ENCODE measurements around the gene MAMDC4.
A peak's percentile ranks its signal among the peaks of the same experiment; 100 is the strongest.

The MAMDC4 gene

DNA sequence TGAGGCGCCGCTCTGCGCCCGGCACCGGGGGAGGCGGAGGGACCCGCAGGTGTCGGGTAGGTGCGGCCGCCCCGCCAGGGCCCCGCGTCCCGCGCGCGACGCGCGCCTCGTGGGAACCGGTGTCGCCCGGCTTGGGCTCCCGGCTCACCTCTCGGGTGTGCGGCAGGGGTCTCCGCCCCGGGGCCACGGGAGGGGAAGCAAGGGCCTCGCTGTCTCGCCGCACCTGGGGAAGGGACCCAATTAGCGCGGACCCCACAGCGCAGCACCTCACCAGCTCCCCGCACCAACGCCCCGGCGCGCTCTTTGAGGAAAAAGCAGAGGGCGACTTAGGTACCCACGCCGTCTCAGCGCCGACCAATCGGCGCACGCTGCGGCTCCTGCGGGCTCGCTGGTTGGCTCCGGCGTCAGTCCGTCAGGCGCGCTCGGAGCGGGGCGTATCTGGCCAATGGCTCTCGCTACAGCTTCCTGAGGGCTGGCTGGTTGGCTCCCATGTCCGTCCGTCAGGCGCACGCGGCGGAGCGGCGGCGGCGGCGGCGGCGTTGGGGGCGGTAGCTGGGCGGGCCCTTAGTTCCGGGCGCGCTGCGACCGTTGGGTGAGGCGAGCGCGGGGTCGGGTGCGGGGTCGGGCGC lies 33.9 kb downstream of the MAMDC4 start, which contains the start of gene TRAF2:
TSS of gene TRAF2 (plus strand) at position 567 of the 629 bp plus-strand sequence. CDS start 12,225 bp downstream, outside the sequence.
- peaks cover 15% of the 10 kb centered on the region for H3K36me3 ChIP-seq (ENCODE audit: low read depth)
- ATAC-seq (ENCODE audit: low read depth) (peak; percentile 96), DNase-seq (ENCODE audit: low spot score) (peak; percentile 97)
- no peaks in the 10 kb centered on the region for H3K27me3 ChIP-seq (ENCODE audit: insufficient read depth, poor library complexity, severe bottlenecking)
- peak within 1 kb of the TSS; percentile 68 for H3K27ac ChIP-seq (ENCODE audit: poor library complexity, severe bottlenecking)
- H3K9me3 ChIP-seq (ENCODE audit: severe bottlenecking), result no peaks in the 10 kb centered on the region
- peak within 1 kb of the TSS; percentile 62 for H3K4me3 ChIP-seq (ENCODE audit: severe bottlenecking)
- TF ChIP-seq CTCF (IDR thresholded peaks at IDR 0.05; ENCODE audit: poor library complexity, severe bottlenecking), result no peak
- H3K4me1 ChIP-seq (ENCODE audit: insufficient read depth, poor library complexity, severe bottlenecking), result no peaks in the 10 kb centered on the region

- peaks cover 23% of the 10 kb centered on the region for H3K36me3 ChIP-seq (ENCODE audit: low read depth)
- H3K4me1 ChIP-seq (ENCODE audit: insufficient read depth, poor library complexity, severe bottlenecking), result no peaks in the 10 kb centered on the region
- no peaks in the 10 kb centered on the region for H3K27me3 ChIP-seq (ENCODE audit: insufficient read depth, poor library complexity, severe bottlenecking)
- ATAC-seq (ENCODE audit: low read depth) (no peak), DNase-seq (ENCODE audit: low spot score) (no peak)
- H3K27ac ChIP-seq (ENCODE audit: poor library complexity, severe bottlenecking), result peak overlapping the region; percentile 68
- no peak for TF ChIP-seq CTCF (IDR thresholded peaks at IDR 0.05; ENCODE audit: poor library complexity, severe bottlenecking)
- no peaks in the 10 kb centered on the region for H3K9me3 ChIP-seq (ENCODE audit: severe bottlenecking)
- H3K4me3 ChIP-seq (ENCODE audit: severe bottlenecking), result peak overlapping the region; percentile 62
Measured at GRCh38 chr9:136886610-136887597, 34.8 kb downstream of the MAMDC4 start.

- ATAC-seq (ENCODE audit: low read depth), result no peak
- H3K27me3 ChIP-seq (ENCODE audit: insufficient read depth, poor library complexity, severe bottlenecking), result no peaks in the 10 kb centered on the region
- peaks cover 33% of the 10 kb centered on the region for H3K36me3 ChIP-seq (ENCODE audit: low read depth)
- H3K4me1 ChIP-seq (ENCODE audit: insufficient read depth, poor library complexity, severe bottlenecking), result no peaks in the 10 kb centered on the region
- H3K27ac ChIP-seq (ENCODE audit: poor library complexity, severe bottlenecking), result no peak overlapping the region
- H3K4me3 ChIP-seq (ENCODE audit: severe bottlenecking), result no peak overlapping the region
- DNase-seq (ENCODE audit: low spot score), result no peak
- no peak for TF ChIP-seq CTCF (IDR thresholded peaks at IDR 0.05; ENCODE audit: poor library complexity, severe bottlenecking)
- H3K9me3 ChIP-seq (ENCODE audit: severe bottlenecking), result no peaks in the 10 kb centered on the region
Measured at GRCh38 chr9:136888454-136888853, 36.3 kb downstream of the MAMDC4 start.

- H3K27me3 ChIP-seq (ENCODE audit: insufficient read depth, poor library complexity, severe bottlenecking), result no peaks in the 10 kb centered on the region
- ATAC-seq (ENCODE audit: low read depth), result no peak
- no peak for DNase-seq (ENCODE audit: low spot score)
- no peaks in the 10 kb centered on the region for H3K4me1 ChIP-seq (ENCODE audit: insufficient read depth, poor library complexity, severe bottlenecking)
- H3K9me3 ChIP-seq (ENCODE audit: severe bottlenecking), result no peaks in the 10 kb centered on the region
- no peak overlapping the region for H3K27ac ChIP-seq (ENCODE audit: poor library complexity, severe bottlenecking)
- H3K36me3 ChIP-seq (ENCODE audit: low read depth), result peaks cover 33% of the 10 kb centered on the region
- TF ChIP-seq CTCF (IDR thresholded peaks at IDR 0.05; ENCODE audit: poor library complexity, severe bottlenecking), result no peak
- no peak overlapping the region for H3K4me3 ChIP-seq (ENCODE audit: severe bottlenecking)
Measured at GRCh38 chr9:136889858-136890257, 37.7 kb downstream of the MAMDC4 start.
